Loucy (cell line): Measurements from ENCODE around the gene ZBTB16.

ENCODE experiments used
- CTCF ChIP-seq: fragments of 200-600 bp; sonication (generic); conservative IDR thresholded peaks from 2 replicates; pipeline ENCODE4 v1.5.1; 2014; ENCODE audit warnings: mild to moderate bottlenecking, antibody characterized with exemption, low read length
- EZH2phosphoT487 ChIP-seq: fragments of 200-600 bp; IDR thresholded peaks from 2 replicates; pipeline ENCODE4 v1.6.1; 2018; ENCODE audit warnings: antibody characterized with exemption, mild to moderate bottlenecking, moderate library complexity, borderline replicate concordance

GRCh38 chr11:114251815-114252337 lies 192.4 kb downstream of the ZBTB16 start:
- TF ChIP-seq CTCF (peak; percentile 33), EZH2phosphoT487 (no peak)
